SK-N-SH (cell line): ENCODE data around the gene LRMDA. TPM values are rescaled to one million over a fixed set of nuclear protein-coding genes. Genes with fewer than 3 reads are reported as not detected.

Experiments used
- CTCF ChIA-PET: fragments of 300-600, 350-600 bp; formaldehyde crosslinking; extraction: SDS; loops from one replicate; lab custom pipeline; 2021; lab: Yijun Ruan, JAX
- POLR2A ChIA-PET: fragments of 350-600 bp; sonication (Branson Sonifier 250); formaldehyde crosslinking; extraction: SDS; loops from one replicate; lab custom pipeline; 2020; ENCODE audit warnings: antibody characterized with exemption, inconsistent platforms; lab: Yijun Ruan, JAX
- DNase-seq: peaks from one replicate; pipeline ENCODE4 v3.0.0; 2012
- H2AFZ ChIP-seq: fragments of 200-600 bp; sonication (generic); 2 replicates; pipeline ENCODE4 v1.8.1; 2016; ENCODE audit warnings: antibody characterized with exemption, mild to moderate bottlenecking, low read depth
- H3F3A ChIP-seq: fragments of 200-600 bp; sonication (generic); replicated peaks from 2 replicates; pipeline ENCODE3; 2016; ENCODE audit warnings: antibody characterized with exemption, mild to moderate bottlenecking; ENCODE audit not compliant: insufficient read depth
- H3K27ac ChIP-seq, 2 experiments: fragments of 200-500 bp in 1 of 2; fragments of 200-600 bp in 1 of 2; sonication (Bioruptor generic) in 1 of 2; sonication (generic), shearing (Covaris generic) in 1 of 2; 2 replicates each; pipeline versions ENCODE4 v1.5.1 to v1.6.1; 2014 to 2016; ENCODE audit warnings: low read depth in 2 of 2, inconsistent platforms in 1 of 2, low read length in 1 of 2, mild to moderate bottlenecking in 1 of 2, mixed read lengths in 1 of 2
- H3K27me3 ChIP-seq: fragments of 200-600 bp; sonication (generic), shearing (Covaris generic); 2 replicates; pipeline ENCODE4 v1.6.1; 2016; ENCODE audit warnings: mixed run types; ENCODE audit not compliant: insufficient read depth
- H3K36me3 ChIP-seq, 2 experiments: fragments of 200-500 bp in 1 of 2; fragments of 200-600 bp in 1 of 2; sonication (Bioruptor generic) in 1 of 2; sonication (generic) in 1 of 2; replicated peaks in 1 of 2; 2 replicates each; pipeline versions ENCODE3 to v1.5.1; 2014 to 2016; ENCODE audit warnings: low read length in 1 of 2, mild to moderate bottlenecking in 1 of 2; ENCODE audit not compliant: insufficient read depth in 2 of 2, control insufficient read depth in 1 of 2
- H3K4me1 ChIP-seq, 2 experiments: fragments of 200-500 bp in 1 of 2; fragments of 200-600 bp in 1 of 2; sonication (Bioruptor generic) in 1 of 2; sonication (generic), shearing (Covaris generic) in 1 of 2; 2 replicates each; pipeline versions ENCODE4 v1.5.1 to v1.6.1; 2014 to 2016; ENCODE audit warnings: low read depth in 1 of 2, low read length in 1 of 2, mixed run types in 1 of 2; ENCODE audit not compliant: insufficient read depth in 2 of 2, control insufficient read depth in 1 of 2
- H3K4me2 ChIP-seq: fragments of 200-600 bp; sonication (generic), shearing (Covaris generic); 2 replicates; pipeline ENCODE4 v1.6.1; 2017; ENCODE audit warnings: mixed run types
- H3K4me3 ChIP-seq, 2 experiments: fragments of 200-500 bp in 1 of 2; fragments of 200-600 bp in 1 of 2; sonication (Bioruptor generic) in 1 of 2; sonication (generic), shearing (Covaris generic) in 1 of 2; 2 replicates each; pipeline versions ENCODE4 v1.5.1 to v1.8.1; 2014 to 2016; ENCODE audit warnings: low read depth in 2 of 2, inconsistent platforms in 1 of 2, low read length in 1 of 2, mild to moderate bottlenecking in 1 of 2, mixed read lengths in 1 of 2, moderate library complexity in 1 of 2
- H3K79me2 ChIP-seq: fragments of 200-600 bp; sonication (generic); 2 replicates; pipeline ENCODE4 v1.8.1; 2017; ENCODE audit warnings: mild to moderate bottlenecking; ENCODE audit not compliant: insufficient read depth
- H3K9ac ChIP-seq: fragments of 200-600 bp; sonication (generic); 2 replicates; pipeline ENCODE4 v1.6.1; 2017; ENCODE audit warnings: mixed run types
- H3K9me2 ChIP-seq: fragments of 200-600 bp; sonication (generic); 2 replicates; pipeline ENCODE4 v1.6.1; 2017; ENCODE audit warnings: mixed run types
- H3K9me3 ChIP-seq: fragments of 200-600 bp; sonication (generic); 2 replicates; pipeline ENCODE4 v1.6.1; 2017; ENCODE audit warnings: mixed run types, mild to moderate bottlenecking, moderate library complexity
- H4K20me1 ChIP-seq: fragments of 200-600 bp; sonication (generic); 2 replicates; pipeline ENCODE4 v1.6.1; 2017; ENCODE audit warnings: mild to moderate bottlenecking, mixed run types; ENCODE audit not compliant: insufficient read depth
- FOXJ3 ChIP-seq: sonication (generic); formaldehyde crosslinking; IDR thresholded peaks from 2 replicates; pipeline ENCODE4 v1.5.1; 2020; ENCODE audit warnings: mild to moderate bottlenecking, missing genetic modification reagents
- FOXM1 ChIP-seq: IDR thresholded peaks from 2 replicates; pipeline ENCODE4 v1.4.0; 2012; ENCODE audit warnings: low read depth, mild to moderate bottlenecking
- GATA2 ChIP-seq: sonication (generic); formaldehyde crosslinking; IDR thresholded peaks from 2 replicates; pipeline ENCODE4 v1.5.0; 2020; ENCODE audit warnings: mild to moderate bottlenecking, missing genetic modification reagents
- JUND ChIP-seq: IDR thresholded peaks from 2 replicates; pipeline ENCODE4 v1.4.0; 2012
- MEF2A ChIP-seq: IDR thresholded peaks from 2 replicates; pipeline ENCODE4 v1.4.0; 2012; ENCODE audit warnings: low read depth, borderline replicate concordance
- NFIC ChIP-seq: IDR thresholded peaks from 2 replicates; pipeline ENCODE4 v1.4.0; 2012; ENCODE audit warnings: borderline replicate concordance
- NRF1 ChIP-seq: IDR thresholded peaks from 2 replicates; pipeline ENCODE4 v1.6.1; 2012; ENCODE audit warnings: low read depth, mild to moderate bottlenecking, low read length
- RFX5 ChIP-seq: IDR thresholded peaks from 2 replicates; pipeline ENCODE4 v1.6.1; 2012; ENCODE audit warnings: mild to moderate bottlenecking, improper control_type of control experiment, low read length
- RXRA ChIP-seq: IDR thresholded peaks from 2 replicates; pipeline ENCODE4 v1.4.0; 2012; ENCODE audit warnings: low read depth, mild to moderate bottlenecking, borderline replicate concordance
- SIN3A ChIP-seq: IDR thresholded peaks from 2 replicates; pipeline ENCODE4 v1.6.1; 2012; ENCODE audit warnings: low read depth, mild to moderate bottlenecking, low read length, moderate library complexity, borderline replicate concordance
- WGBS: methylation state at CpG from one replicate; pipeline ENCODE4 v1.1.6; 2017; ENCODE audit warnings: low lambda C conversion rate; 5-methylcytosine and 5-hydroxymethylcytosine counted together
- polyA plus RNA-seq, 3 experiments: library from polyadenylated mRNA; depleted of rRNA; stranded (reverse); fragments of >200 nt; gene quantifications; 2 replicates each; pipeline ENCODE4 v1.2.3, GENCODE V29; 2012
- TF ChIP-seq, protein P1 (sequence below): fragments of 150-350 bp; IDR thresholded peaks from 2 replicates; pipeline ENCODE4 v1.6.1; 2016; ENCODE audit warnings: mild to moderate bottlenecking, low read depth, low read length
- TF ChIP-seq, protein P2 (sequence below): IDR thresholded peaks from 2 replicates; pipeline ENCODE4; 2012
- TF ChIP-seq, protein P3 (sequence below): IDR thresholded peaks from 2 replicates; pipeline ENCODE4 v1.4.0; 2012; ENCODE audit warnings: low read depth
- TF ChIP-seq, protein P4 (sequence below): fragments of 200-600 bp; sonication (generic); IDR thresholded peaks from 2 replicates; pipeline ENCODE4 v1.6.1; 2017; ENCODE audit warnings: antibody characterized with exemption, mild to moderate bottlenecking, moderate library complexity

LRMDA gene
- polyA plus RNA-seq, 1 of the 3 experiments (the other 2 are of a cell fraction) = 0.95 TPM

DNA sequence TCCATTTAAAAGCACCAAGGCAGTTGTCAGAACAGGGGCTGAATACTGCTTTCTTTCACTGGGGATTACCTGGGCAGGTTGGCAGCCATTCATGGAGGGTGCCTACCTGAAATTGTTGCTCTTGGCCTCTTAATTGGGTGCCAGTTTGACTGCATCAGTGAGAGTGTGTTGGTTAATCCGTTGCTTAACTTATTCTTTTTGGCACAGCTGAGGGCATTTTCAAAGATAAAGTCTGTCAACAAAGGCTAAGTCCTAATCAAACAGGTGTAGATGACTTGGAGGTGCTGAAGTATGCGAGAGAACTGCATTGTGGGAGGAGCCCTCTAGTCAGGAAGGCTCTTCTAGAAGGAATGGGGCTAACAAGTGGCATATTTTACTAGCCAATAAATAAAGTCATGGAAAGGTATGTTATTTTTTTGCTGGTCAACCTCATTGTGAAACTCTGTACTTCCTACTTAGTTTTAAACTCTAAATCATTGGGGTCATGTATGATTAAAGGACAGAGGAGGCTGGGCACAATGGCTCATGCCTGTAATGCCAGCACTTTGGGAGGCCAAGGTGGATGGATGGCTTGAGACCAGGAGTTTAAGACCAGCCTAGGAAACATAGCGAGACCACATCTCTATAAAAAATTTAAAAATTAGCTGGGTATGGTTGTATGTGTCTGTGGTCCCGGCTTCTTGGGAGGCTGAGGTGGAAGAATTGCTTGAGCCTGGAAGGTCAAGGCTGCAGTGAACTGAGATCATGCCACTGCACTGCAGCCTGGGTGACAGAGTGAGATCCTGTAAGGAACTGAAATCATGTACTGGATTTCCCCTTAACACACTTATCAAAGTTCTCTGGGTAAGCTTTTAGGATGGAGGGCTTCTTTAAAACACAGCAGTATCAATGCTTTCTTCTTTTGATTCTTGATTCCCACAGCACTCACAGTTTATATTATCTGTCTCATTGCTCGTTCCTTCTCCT is 134.1 kb downstream of the LRMDA start:
- no peak overlapping the region for H3K4me2 ChIP-seq
- ChIA-PET POLR2A (no interaction called here), CTCF (interaction anchor here (0.9 to 1.0 kb wide), 2 partner anchors 13 to 356 kb away, joined by 3 read pairs; no protein-coding TSS in a partner anchor)
- no peak overlapping the region for H3K27ac ChIP-seq
- H3K4me3 ChIP-seq = no peak overlapping the region
- H3K79me2 ChIP-seq = no peaks in the 10 kb centered on the region
- H4K20me1 ChIP-seq = no peaks in the 10 kb centered on the region
- TF ChIP-seq FOXM1 = no peak
- no peak for TF ChIP-seq FOXJ3 (CRISPR knock-in tag)
- no peak for TF ChIP-seq RFX5
- TF ChIP-seq, protein P1, sequence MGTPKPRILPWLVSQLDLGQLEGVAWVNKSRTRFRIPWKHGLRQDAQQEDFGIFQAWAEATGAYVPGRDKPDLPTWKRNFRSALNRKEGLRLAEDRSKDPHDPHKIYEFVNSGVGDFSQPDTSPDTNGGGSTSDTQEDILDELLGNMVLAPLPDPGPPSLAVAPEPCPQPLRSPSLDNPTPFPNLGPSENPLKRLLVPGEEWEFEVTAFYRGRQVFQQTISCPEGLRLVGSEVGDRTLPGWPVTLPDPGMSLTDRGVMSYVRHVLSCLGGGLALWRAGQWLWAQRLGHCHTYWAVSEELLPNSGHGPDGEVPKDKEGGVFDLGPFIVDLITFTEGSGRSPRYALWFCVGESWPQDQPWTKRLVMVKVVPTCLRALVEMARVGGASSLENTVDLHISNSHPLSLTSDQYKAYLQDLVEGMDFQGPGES = no peak
- TF ChIP-seq MEF2A = no peak
- no peak for TF ChIP-seq NRF1
- no peak for TF ChIP-seq NFIC
- TF ChIP-seq, protein P2, sequence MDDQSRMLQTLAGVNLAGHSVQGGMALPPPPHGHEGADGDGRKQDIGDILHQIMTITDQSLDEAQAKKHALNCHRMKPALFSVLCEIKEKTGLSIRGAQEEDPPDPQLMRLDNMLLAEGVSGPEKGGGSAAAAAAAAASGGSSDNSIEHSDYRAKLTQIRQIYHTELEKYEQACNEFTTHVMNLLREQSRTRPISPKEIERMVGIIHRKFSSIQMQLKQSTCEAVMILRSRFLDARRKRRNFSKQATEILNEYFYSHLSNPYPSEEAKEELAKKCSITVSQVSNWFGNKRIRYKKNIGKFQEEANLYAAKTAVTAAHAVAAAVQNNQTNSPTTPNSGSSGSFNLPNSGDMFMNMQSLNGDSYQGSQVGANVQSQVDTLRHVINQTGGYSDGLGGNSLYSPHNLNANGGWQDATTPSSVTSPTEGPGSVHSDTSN = no peak
- TF ChIP-seq, protein P3, sequence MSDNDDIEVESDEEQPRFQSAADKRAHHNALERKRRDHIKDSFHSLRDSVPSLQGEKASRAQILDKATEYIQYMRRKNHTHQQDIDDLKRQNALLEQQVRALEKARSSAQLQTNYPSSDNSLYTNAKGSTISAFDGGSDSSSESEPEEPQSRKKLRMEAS = no peak
- TF ChIP-seq, protein P4, sequence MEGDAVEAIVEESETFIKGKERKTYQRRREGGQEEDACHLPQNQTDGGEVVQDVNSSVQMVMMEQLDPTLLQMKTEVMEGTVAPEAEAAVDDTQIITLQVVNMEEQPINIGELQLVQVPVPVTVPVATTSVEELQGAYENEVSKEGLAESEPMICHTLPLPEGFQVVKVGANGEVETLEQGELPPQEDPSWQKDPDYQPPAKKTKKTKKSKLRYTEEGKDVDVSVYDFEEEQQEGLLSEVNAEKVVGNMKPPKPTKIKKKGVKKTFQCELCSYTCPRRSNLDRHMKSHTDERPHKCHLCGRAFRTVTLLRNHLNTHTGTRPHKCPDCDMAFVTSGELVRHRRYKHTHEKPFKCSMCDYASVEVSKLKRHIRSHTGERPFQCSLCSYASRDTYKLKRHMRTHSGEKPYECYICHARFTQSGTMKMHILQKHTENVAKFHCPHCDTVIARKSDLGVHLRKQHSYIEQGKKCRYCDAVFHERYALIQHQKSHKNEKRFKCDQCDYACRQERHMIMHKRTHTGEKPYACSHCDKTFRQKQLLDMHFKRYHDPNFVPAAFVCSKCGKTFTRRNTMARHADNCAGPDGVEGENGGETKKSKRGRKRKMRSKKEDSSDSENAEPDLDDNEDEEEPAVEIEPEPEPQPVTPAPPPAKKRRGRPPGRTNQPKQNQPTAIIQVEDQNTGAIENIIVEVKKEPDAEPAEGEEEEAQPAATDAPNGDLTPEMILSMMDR = no peak
- no peak for TF ChIP-seq RXRA
- TF ChIP-seq GATA2 (CRISPR knock-in tag) = no peak
- TF ChIP-seq JUND = no peak
- no peak for TF ChIP-seq SIN3A
- 38% methylated on average over 5 of the region's 5 CpGs for WGBS
- H3K9ac ChIP-seq = no peak overlapping the region
- no peaks in the 10 kb centered on the region for H3K36me3 ChIP-seq
- H3K9me2 ChIP-seq = no peaks in the 10 kb centered on the region
- no peaks in the 10 kb centered on the region for H3K4me1 ChIP-seq
- no peaks in the 10 kb centered on the region for H3K9me3 ChIP-seq
- DNase-seq = no peak
- no peak overlapping the region for H2AFZ ChIP-seq
- H3F3A ChIP-seq = no peaks in the 10 kb centered on the region
- H3K27me3 ChIP-seq = no peaks in the 10 kb centered on the region
